Activated T-cell treated with anti-CD3 and anti-CD28 coated beads for 48 hours (primary cell): Measurements from ENCODE around the gene TIMM21.

ENCODE experiments used
- DNase-seq: peaks from one replicate; pipeline ENCODE4 v3.0.0-alpha.2; 2020; ENCODE audit warnings: low read depth

Gene TIMM21

GRCh38 chr18:74194691-74195090, 46.4 kb downstream of the TIMM21 start:
- DNase-seq = no peak

GRCh38 chr18:74196220-74197119, 48.1 kb downstream of the TIMM21 start:
- DNase-seq = peak; percentile 12

DNA sequence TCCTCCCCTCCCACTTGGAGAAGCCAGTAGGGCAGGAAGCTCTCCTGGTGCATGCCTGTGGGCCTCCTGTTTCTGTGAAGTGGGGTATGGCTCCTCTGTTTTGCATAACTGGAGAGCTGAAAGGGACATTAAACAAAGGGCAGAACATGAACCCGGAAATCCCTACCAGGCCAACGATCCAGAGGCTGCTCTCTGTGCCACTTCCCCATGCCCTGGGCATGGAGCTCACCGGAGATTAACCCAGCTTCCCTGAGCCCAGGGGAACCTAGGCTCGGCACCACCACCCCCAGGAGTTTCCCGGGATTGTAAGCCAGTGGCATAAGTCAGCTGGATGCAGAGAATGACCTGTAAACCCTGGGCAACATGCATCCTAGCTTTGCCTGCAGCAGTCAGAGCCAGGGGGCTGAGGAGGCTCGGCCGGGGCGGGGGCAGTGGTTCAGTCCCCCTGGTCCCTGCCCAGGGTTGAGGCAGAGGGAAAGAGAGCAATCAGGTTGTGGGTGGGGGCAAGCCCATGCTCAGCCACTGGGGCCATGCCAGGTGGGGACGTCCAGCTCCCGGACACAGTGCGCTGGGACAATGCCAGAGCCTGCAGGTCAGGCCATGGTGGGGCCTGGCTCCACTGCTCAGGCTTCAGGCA, 49.5 kb downstream of the TIMM21 start:
- no peak for DNase-seq

GRCh38 chr18:74198453-74198852, 50.1 kb downstream of the TIMM21 start:
- no peak for DNase-seq

DNA sequence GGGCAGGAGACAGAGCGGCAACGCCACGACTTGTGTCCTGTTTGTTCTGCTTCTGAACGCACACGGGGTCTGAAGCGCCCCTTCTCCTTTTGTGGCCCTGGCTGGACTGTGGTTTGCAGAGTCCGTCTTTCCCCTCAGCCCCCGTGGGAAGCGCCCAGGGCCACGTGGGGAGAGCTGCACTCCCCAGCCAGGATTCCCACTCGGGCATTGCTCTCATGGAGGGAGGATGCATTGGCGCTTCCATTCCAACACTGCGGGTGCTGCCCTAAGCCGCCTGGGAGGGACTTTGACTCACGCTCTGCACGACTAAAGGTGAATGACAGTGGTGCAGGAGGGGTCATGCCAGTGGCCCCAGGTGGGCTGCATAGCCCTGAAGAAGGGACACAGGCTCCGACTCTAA, 52.5 kb downstream of the TIMM21 start:
- DNase-seq = no peak

- DNase-seq = no peak
These were observed 55.5 kb downstream of the TIMM21 start for GRCh38 chr18:74203811-74204210.

DNA sequence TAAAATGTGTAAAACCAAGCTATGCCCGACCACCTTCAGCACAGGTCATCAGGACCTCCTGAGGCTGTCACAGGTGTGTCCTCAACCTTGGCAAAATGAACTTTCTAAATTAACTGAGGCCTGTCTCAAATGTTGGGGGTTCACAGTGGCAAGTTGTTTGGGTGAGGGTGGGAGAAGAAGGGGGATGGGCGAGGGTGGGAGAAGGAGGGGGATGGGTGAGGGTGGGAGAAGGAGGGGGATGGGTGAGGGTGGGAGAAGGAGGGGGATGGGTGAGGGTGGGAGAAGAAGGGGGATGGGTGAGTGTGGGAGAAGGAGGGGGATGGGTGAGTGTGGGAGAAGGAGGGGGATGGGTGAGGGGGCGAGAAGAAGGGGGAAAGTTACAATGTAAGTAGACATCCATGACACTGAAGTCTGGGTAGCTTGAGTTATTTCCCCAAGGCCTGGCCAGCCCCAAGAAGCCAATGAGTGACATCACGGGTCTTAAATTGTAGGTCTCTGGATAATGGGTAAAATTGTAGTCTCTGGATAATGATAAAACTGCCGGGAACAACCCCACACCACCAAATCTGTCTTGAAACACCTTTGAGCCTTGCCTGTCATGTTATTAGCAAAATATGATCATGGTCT, 56.3 kb downstream of the TIMM21 start:
- DNase-seq = no peak
